ENCODE measurements around the gene ZNF618. TPM values are rescaled to one million over a fixed set of nuclear protein-coding genes. Genes with fewer than 3 reads are reported as not detected.
A peak's percentile ranks its signal among the peaks of the same experiment; 100 is the strongest.

ZNF618 gene
- total RNA-seq, 1 experiment from 2014 or later, result 1.2 TPM

GRCh38 chr9:114048533-114049415 is 172.7 kb downstream of the ZNF618 start:
- Mint-ChIP-seq H3K36me3 (ENCODE audit: insufficient read depth, unreplicated experiment) (no peaks in the 10 kb centered on the region), H3K4me3 (ENCODE audit: unreplicated experiment) (no peak overlapping the region), H3K27me3 (ENCODE audit: insufficient read depth, unreplicated experiment) (no peaks in the 10 kb centered on the region), H3K27ac (ENCODE audit: unreplicated experiment) (no peak overlapping the region), H3K9me3 (ENCODE audit: unreplicated experiment) (no peaks in the 10 kb centered on the region), H3K4me1 (ENCODE audit: low read depth, unreplicated experiment) (no peaks in the 10 kb centered on the region)
- no peaks in the 10 kb centered on the region for H3K36me3 ChIP-seq (ENCODE audit: control insufficient read depth, insufficient read depth, low read length)
- no peak for TF ChIP-seq CTCF (IDR thresholded peaks at IDR 0.05; ENCODE audit: insufficient read depth in 1 of 2, low read depth in 1 of 2, low read length in 1 of 2, severe bottlenecking in 1 of 2, unreplicated experiment in 1 of 2)
- H3K4me3 ChIP-seq (ENCODE audit: low read depth, low read length), result no peak overlapping the region
- no peak for DNase-seq
- no peaks in the 10 kb centered on the region for H3K9me3 ChIP-seq
- ChIA-PET POLR2A (no interaction called here), CTCF (no interaction called here)
- BruUV-seq (replicated peaks), result no TSS peak
- H3K27me3 ChIP-seq (replicated peaks; ENCODE audit: control insufficient read depth, insufficient read depth, low read length), result no peaks in the 10 kb centered on the region
- intact Hi-C loops (cut with micrococcal nuclease; ENCODE audit: unreplicated experiment), result loop anchor here (5.0 kb wide), 1 partner anchor 241 kb away; no protein-coding TSS in a partner anchor
- no peaks in the 10 kb centered on the region for H3K4me1 ChIP-seq

GRCh38 chr9:114049441-114050225 is 173.5 kb downstream of the ZNF618 start:
- Histone ChIP-seq H3K36me3 (ENCODE audit: control insufficient read depth, insufficient read depth, low read length) (no peaks in the 10 kb centered on the region), H3K4me1 (no peaks in the 10 kb centered on the region), H3K4me3 (ENCODE audit: low read depth, low read length) (no peak overlapping the region), H3K27me3 (replicated peaks; ENCODE audit: control insufficient read depth, insufficient read depth, low read length) (no peaks in the 10 kb centered on the region), H3K9me3 (no peaks in the 10 kb centered on the region)
- POLR2A ChIA-PET, result no interaction called here
- CTCF ChIA-PET, result interaction anchor here (0.7 kb wide), 1 partner anchor 459 kb away, joined by 3 read pairs; no protein-coding TSS in a partner anchor
- no peak overlapping the region for H3K27ac Mint-ChIP-seq (ENCODE audit: unreplicated experiment)
- H3K27me3 Mint-ChIP-seq (ENCODE audit: insufficient read depth, unreplicated experiment), result no peaks in the 10 kb centered on the region
- no TSS peak for BruUV-seq (replicated peaks)
- no peaks in the 10 kb centered on the region for H3K9me3 Mint-ChIP-seq (ENCODE audit: unreplicated experiment)
- no peaks in the 10 kb centered on the region for H3K36me3 Mint-ChIP-seq (ENCODE audit: insufficient read depth, unreplicated experiment)
- H3K4me3 Mint-ChIP-seq (ENCODE audit: unreplicated experiment), result no peak overlapping the region
- no peak for TF ChIP-seq CTCF (IDR thresholded peaks at IDR 0.05; ENCODE audit: insufficient read depth in 1 of 2, low read depth in 1 of 2, low read length in 1 of 2, severe bottlenecking in 1 of 2, unreplicated experiment in 1 of 2)
- intact Hi-C loops (cut with micrococcal nuclease; ENCODE audit: unreplicated experiment), result loop anchor here (5.0 kb wide), 1 partner anchor 242 kb away; no protein-coding TSS in a partner anchor
- H3K4me1 Mint-ChIP-seq (ENCODE audit: low read depth, unreplicated experiment), result no peaks in the 10 kb centered on the region
- no peak for DNase-seq

GRCh38 chr9:114050226-114050568 is 174.1 kb downstream of the ZNF618 start:
- H3K4me3 Mint-ChIP-seq (ENCODE audit: unreplicated experiment), result no peak overlapping the region
- H3K27me3 ChIP-seq (replicated peaks; ENCODE audit: control insufficient read depth, insufficient read depth, low read length), result no peaks in the 10 kb centered on the region
- ChIA-PET CTCF (interaction anchor here (0.7 kb wide), 1 partner anchor 459 kb away, joined by 3 read pairs; no protein-coding TSS in a partner anchor), POLR2A (no interaction called here)
- no peak for DNase-seq
- peaks cover 3% of the 10 kb centered on the region for H3K36me3 Mint-ChIP-seq (ENCODE audit: insufficient read depth, unreplicated experiment)
- H3K4me1 ChIP-seq, result no peaks in the 10 kb centered on the region
- no peaks in the 10 kb centered on the region for H3K9me3 ChIP-seq
- H3K4me3 ChIP-seq (ENCODE audit: low read depth, low read length), result no peak overlapping the region
- H3K4me1 Mint-ChIP-seq (ENCODE audit: low read depth, unreplicated experiment), result no peaks in the 10 kb centered on the region
- no peaks in the 10 kb centered on the region for H3K9me3 Mint-ChIP-seq (ENCODE audit: unreplicated experiment)
- no peak for TF ChIP-seq CTCF (IDR thresholded peaks at IDR 0.05; ENCODE audit: insufficient read depth in 1 of 2, low read depth in 1 of 2, low read length in 1 of 2, severe bottlenecking in 1 of 2, unreplicated experiment in 1 of 2)
- H3K27me3 Mint-ChIP-seq (ENCODE audit: insufficient read depth, unreplicated experiment), result no peaks in the 10 kb centered on the region
- intact Hi-C loops (cut with micrococcal nuclease; ENCODE audit: unreplicated experiment), result no loop called here
- no TSS peak for BruUV-seq (replicated peaks)
- H3K27ac Mint-ChIP-seq (ENCODE audit: unreplicated experiment), result peak overlapping the region; percentile 21
- H3K36me3 ChIP-seq (ENCODE audit: control insufficient read depth, insufficient read depth, low read length), result no peaks in the 10 kb centered on the region
